ENCODE results near the gene MSL3. TPM values are rescaled to one million over a fixed set of nuclear protein-coding genes. Genes with fewer than 3 reads are reported as not detected.

The MSL3 gene
- total RNA-seq, 1 donor from 2014 or later, result 27.7 TPM

DNA sequence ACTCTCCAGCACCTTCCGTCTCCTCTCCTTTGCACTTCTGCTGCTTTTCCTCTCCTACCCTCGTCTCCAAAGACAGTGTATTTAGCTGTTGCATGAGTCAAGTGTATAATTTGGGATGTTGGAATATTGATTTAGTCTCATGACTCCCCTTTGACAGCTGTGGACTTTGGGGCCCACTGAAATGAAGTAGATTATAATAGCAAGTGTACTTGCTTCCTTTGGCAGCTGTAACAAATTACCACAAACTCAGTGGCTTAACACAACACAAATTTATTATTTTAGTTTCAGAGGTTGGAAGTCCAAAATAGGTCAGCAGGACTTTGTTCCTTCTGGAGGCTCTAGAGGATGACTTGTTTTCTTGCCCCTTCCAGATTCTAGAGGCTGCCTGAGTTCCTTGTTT lies 29.5 kb upstream of the MSL3 start:
- intact Hi-C loops (cut with DNase I), result no loop called here
- ATAC-seq (no peak), DNase-seq (no peak)
- Histone ChIP-seq H3K9me3 (no peaks in the 10 kb centered on the region), H3K36me3 (no peaks in the 10 kb centered on the region), H3K4me3 (no peak overlapping the region), H3K27me3 (no peaks in the 10 kb centered on the region), H3K4me1 (no peaks in the 10 kb centered on the region), H3K27ac (no peak overlapping the region)
- TF ChIP-seq, protein P1, sequence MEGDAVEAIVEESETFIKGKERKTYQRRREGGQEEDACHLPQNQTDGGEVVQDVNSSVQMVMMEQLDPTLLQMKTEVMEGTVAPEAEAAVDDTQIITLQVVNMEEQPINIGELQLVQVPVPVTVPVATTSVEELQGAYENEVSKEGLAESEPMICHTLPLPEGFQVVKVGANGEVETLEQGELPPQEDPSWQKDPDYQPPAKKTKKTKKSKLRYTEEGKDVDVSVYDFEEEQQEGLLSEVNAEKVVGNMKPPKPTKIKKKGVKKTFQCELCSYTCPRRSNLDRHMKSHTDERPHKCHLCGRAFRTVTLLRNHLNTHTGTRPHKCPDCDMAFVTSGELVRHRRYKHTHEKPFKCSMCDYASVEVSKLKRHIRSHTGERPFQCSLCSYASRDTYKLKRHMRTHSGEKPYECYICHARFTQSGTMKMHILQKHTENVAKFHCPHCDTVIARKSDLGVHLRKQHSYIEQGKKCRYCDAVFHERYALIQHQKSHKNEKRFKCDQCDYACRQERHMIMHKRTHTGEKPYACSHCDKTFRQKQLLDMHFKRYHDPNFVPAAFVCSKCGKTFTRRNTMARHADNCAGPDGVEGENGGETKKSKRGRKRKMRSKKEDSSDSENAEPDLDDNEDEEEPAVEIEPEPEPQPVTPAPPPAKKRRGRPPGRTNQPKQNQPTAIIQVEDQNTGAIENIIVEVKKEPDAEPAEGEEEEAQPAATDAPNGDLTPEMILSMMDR (IDR thresholded peaks at IDR 0.05), result no peak

DNA sequence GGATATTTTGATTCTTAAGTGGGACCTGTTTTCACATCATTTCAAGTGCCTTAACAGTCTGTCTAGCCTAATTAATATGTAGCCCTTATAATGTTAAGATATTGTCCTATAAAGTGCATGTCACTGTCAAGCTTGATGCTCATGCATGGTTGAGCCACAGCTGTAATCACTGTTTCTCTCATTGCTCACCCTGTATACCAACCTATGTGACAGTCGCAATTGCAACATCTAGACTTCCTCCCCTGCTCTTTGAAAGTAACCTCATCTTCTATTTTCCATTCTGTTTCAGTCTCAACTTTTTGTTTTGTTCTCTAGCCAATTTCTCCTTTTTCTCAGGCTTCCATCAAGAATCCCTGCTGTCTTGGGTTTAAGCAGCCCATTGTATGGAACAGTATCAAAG lies 24.4 kb upstream of the MSL3 start:
- no peak for DNase-seq
- no peak overlapping the region for H3K27ac ChIP-seq
- intact Hi-C loops (cut with DNase I), result no loop called here
- no peaks in the 10 kb centered on the region for H3K36me3 ChIP-seq
- TF ChIP-seq, protein P1 (IDR thresholded peaks at IDR 0.05), result no peak
- no peaks in the 10 kb centered on the region for H3K27me3 ChIP-seq
- no peaks in the 10 kb centered on the region for H3K4me1 ChIP-seq
- H3K9me3 ChIP-seq, result no peaks in the 10 kb centered on the region
- H3K4me3 ChIP-seq, result no peak overlapping the region
- peak; percentile 26 for ATAC-seq

DNA sequence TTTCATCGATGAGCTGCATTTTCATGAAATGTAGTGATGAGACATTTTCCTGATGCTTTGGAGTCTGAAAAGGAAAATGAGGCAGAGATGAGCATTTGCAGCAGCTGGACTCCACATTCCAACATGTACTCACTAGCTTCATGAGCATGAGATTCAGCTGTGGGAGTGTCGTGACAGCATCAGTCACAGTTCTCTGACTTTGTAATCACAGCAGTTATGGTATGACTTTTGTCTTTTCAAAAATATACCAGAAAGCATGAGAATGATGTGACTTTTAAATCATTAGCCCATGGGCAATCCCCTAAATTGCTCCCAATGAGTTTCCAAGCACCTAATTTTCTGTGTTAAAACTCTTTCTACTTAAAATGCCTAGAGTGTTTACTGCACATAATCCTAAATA lies 18.3 kb upstream of the MSL3 start:
- Histone ChIP-seq H3K4me1 (no peaks in the 10 kb centered on the region), H3K4me3 (no peak overlapping the region), H3K27me3 (no peaks in the 10 kb centered on the region), H3K9me3 (no peaks in the 10 kb centered on the region), H3K27ac (no peak overlapping the region), H3K36me3 (no peaks in the 10 kb centered on the region)
- TF ChIP-seq, protein P1 (IDR thresholded peaks at IDR 0.05), result no peak
- intact Hi-C loops (cut with DNase I), result no loop called here
- DNase-seq (no peak), ATAC-seq (no peak)

DNA sequence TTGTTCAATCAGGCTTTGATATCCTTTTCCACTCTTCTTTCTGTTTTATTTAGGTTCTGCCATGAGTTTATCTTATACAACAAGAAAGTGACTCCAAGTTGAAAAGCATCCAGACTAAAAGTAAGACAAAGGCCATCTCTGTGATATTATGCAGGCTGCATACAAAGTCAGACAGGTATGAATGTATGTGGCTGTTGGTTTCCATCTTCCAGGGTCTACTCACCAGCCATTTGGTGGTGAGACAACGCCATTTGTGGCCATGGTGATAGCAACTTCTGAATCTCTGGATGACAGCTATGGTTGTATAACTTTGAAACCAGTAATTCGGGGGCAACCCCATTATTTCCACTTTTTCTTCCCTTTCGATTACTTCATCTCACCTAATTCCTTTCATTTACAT lies 17.2 kb upstream of the MSL3 start:
- no peaks in the 10 kb centered on the region for H3K9me3 ChIP-seq
- DNase-seq (no peak), ATAC-seq (no peak)
- H3K27me3 ChIP-seq, result no peaks in the 10 kb centered on the region
- intact Hi-C loops (cut with DNase I), result no loop called here
- TF ChIP-seq, protein P1 (IDR thresholded peaks at IDR 0.05), result no peak
- no peaks in the 10 kb centered on the region for H3K36me3 ChIP-seq
- H3K27ac ChIP-seq, result no peak overlapping the region
- no peak overlapping the region for H3K4me3 ChIP-seq
- H3K4me1 ChIP-seq, result no peaks in the 10 kb centered on the region

DNA sequence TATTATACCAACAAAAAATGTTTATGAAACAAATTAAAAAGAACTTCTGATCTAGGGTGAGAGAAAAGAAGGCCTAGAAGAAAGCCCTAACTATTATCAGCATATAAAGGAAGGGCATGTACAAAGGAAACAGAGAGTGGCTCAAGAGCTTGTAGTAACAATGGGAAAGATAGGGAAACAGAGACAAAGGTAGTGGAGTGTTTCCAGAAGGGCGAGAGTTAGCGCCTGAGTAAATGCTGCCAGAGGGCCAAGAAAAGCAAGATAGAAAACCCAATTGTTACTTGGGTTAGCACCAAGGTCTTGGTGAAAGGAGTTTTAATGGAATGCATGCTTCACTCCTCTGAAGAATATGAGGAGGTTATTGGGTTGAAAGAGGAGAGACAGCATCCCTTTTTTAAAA lies 16.5 kb upstream of the MSL3 start:
- H3K36me3 ChIP-seq, result no peaks in the 10 kb centered on the region
- H3K9me3 ChIP-seq, result no peaks in the 10 kb centered on the region
- H3K27ac ChIP-seq, result no peak overlapping the region
- no peak for ATAC-seq
- TF ChIP-seq, protein P1 (IDR thresholded peaks at IDR 0.05), result no peak
- no peaks in the 10 kb centered on the region for H3K4me1 ChIP-seq
- H3K27me3 ChIP-seq, result no peaks in the 10 kb centered on the region
- H3K4me3 ChIP-seq, result no peak overlapping the region
- intact Hi-C loops (cut with DNase I), result no loop called here
- DNase-seq, result no peak

DNA sequence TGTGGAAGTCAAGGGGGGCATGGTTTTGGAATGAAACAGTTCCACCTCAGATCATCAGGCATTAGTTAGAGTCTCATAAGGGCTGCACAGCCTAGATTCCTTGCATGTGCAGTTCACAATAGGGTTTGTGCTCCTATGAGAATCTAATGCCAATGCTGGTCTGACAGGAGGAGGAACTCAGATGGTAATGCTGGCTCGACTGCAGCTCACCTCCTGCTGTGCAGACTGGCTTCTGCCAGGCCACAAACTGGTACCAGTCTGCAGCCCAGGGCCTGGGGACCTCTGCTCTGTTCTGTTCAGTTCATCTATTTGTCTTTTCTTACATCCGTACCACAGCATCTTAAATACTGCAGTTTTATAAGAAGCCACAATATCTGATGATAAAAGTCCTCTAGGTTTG lies 12.2 kb upstream of the MSL3 start:
- DNase-seq (no peak), ATAC-seq (no peak)
- Histone ChIP-seq H3K27me3 (no peaks in the 10 kb centered on the region), H3K4me1 (no peaks in the 10 kb centered on the region), H3K36me3 (no peaks in the 10 kb centered on the region), H3K27ac (no peak overlapping the region), H3K4me3 (no peak overlapping the region), H3K9me3 (no peaks in the 10 kb centered on the region)
- intact Hi-C loops (cut with DNase I), result no loop called here
- TF ChIP-seq, protein P1 (IDR thresholded peaks at IDR 0.05), result no peak
